SU-DHL-6 (cell line): ENCODE results near the gene HPCAL4.

Experiments
- H2AFZ ChIP-seq: fragments of 200-600 bp; sonication (generic); 2 replicates; pipeline ENCODE4 v1.6.1; 2014; ENCODE audit warnings: low read depth, mild to moderate bottlenecking, moderate library complexity, mixed read lengths, antibody characterized with exemption, low read length; ENCODE audit not compliant: severe bottlenecking
- H3F3A ChIP-seq: fragments of 200-600 bp; shearing (Covaris generic); 2 replicates; pipeline ENCODE4 v1.6.0; 2016; ENCODE audit warnings: antibody characterized with exemption, mild to moderate bottlenecking; ENCODE audit not compliant: insufficient read depth
- H3K27ac ChIP-seq: fragments of 200-600 bp; sonication (generic); 2 replicates; pipeline ENCODE4 v1.5.1; 2016; ENCODE audit warnings: low read depth, mild to moderate bottlenecking, low read length, moderate library complexity, mixed read lengths
- H3K27me3 ChIP-seq: fragments of 200-600 bp; sonication (generic), shearing (Covaris generic); 2 replicates; pipeline ENCODE4 v1.6.0; 2014; ENCODE audit warnings: mild to moderate bottlenecking, low read length
- H3K36me3 ChIP-seq: fragments of 200-600 bp; sonication (generic); 2 replicates; pipeline ENCODE4 v1.6.1; 2014; ENCODE audit warnings: mild to moderate bottlenecking, low read length, mixed read lengths
- H3K4me2 ChIP-seq: fragments of 300-600, 200-600 bp; shearing (Covaris generic), sonication (generic); 2 replicates; pipeline ENCODE4 v1.6.0; 2014; ENCODE audit warnings: low read length, low read depth, mild to moderate bottlenecking; ENCODE audit not compliant: poor library complexity, severe bottlenecking
- H3K4me3 ChIP-seq: fragments of 200-600 bp; sonication (generic); 2 replicates; pipeline ENCODE4 v1.5.1; 2014; ENCODE audit warnings: antibody characterized with exemption, low read length, mild to moderate bottlenecking, mixed read lengths; ENCODE audit not compliant: insufficient read depth, poor library complexity, severe bottlenecking
- H3K79me2 ChIP-seq: fragments of 200-600 bp; sonication (generic); 2 replicates; pipeline ENCODE4 v1.6.1; 2014; ENCODE audit warnings: mild to moderate bottlenecking, low read length, moderate library complexity; ENCODE audit not compliant: insufficient read depth
- H3K9ac ChIP-seq: fragments of 200-600 bp; sonication (generic); 2 replicates; pipeline ENCODE4 v1.7.0; 2014; ENCODE audit warnings: mild to moderate bottlenecking, low read length
- H3K9me2 ChIP-seq: fragments of 200-600 bp; sonication (generic); replicated peaks from 2 replicates; pipeline ENCODE4 v1.6.1; 2014; ENCODE audit warnings: low read length; ENCODE audit not compliant: insufficient read depth
- H3K9me3 ChIP-seq: fragments of 200-600 bp; sonication (generic); 2 replicates; pipeline ENCODE4 v1.6.1; 2014; ENCODE audit warnings: low read length, mixed read lengths; ENCODE audit not compliant: insufficient read depth
- H4K20me1 ChIP-seq: fragments of 200-600 bp; sonication (generic); 2 replicates; pipeline ENCODE4 v1.6.1; 2014; ENCODE audit warnings: low read depth, mild to moderate bottlenecking, antibody characterized with exemption, low read length, moderate library complexity, mixed read lengths
- EZH2phosphoT487 ChIP-seq: fragments of 200-600 bp; sonication (generic), shearing (Covaris generic); conservative IDR thresholded peaks from 2 replicates; pipeline ENCODE4 v1.6.1; 2018; ENCODE audit warnings: mild to moderate bottlenecking, antibody characterized with exemption, low read length, moderate library complexity, mixed read lengths
- TF ChIP-seq, protein P1 (sequence below): fragments of 200-600 bp; sonication (generic); IDR thresholded peaks from one replicate; pipeline ENCODE4 v1.5.1; 2017; ENCODE audit warnings: antibody characterized with exemption, mild to moderate bottlenecking, low read length, moderate library complexity; ENCODE audit not compliant: insufficient read depth, poor library complexity, severe bottlenecking

Gene HPCAL4

GRCh38 chr1:39699419-39699818 lies 8.2 kb upstream of the HPCAL4 start:
- no peaks in the 10 kb centered on the region for H3K9me2 ChIP-seq
- no peak overlapping the region for H3K4me3 ChIP-seq
- no peak overlapping the region for H3K27ac ChIP-seq
- H3K36me3 ChIP-seq = no peaks in the 10 kb centered on the region
- no peaks in the 10 kb centered on the region for H3K27me3 ChIP-seq
- H3K79me2 ChIP-seq = no peaks in the 10 kb centered on the region
- no peaks in the 10 kb centered on the region for H3F3A ChIP-seq
- TF ChIP-seq EZH2phosphoT487 = no peak
- TF ChIP-seq, protein P1, sequence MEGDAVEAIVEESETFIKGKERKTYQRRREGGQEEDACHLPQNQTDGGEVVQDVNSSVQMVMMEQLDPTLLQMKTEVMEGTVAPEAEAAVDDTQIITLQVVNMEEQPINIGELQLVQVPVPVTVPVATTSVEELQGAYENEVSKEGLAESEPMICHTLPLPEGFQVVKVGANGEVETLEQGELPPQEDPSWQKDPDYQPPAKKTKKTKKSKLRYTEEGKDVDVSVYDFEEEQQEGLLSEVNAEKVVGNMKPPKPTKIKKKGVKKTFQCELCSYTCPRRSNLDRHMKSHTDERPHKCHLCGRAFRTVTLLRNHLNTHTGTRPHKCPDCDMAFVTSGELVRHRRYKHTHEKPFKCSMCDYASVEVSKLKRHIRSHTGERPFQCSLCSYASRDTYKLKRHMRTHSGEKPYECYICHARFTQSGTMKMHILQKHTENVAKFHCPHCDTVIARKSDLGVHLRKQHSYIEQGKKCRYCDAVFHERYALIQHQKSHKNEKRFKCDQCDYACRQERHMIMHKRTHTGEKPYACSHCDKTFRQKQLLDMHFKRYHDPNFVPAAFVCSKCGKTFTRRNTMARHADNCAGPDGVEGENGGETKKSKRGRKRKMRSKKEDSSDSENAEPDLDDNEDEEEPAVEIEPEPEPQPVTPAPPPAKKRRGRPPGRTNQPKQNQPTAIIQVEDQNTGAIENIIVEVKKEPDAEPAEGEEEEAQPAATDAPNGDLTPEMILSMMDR = no peak
- no peak overlapping the region for H2AFZ ChIP-seq
- no peak overlapping the region for H3K4me2 ChIP-seq
- no peaks in the 10 kb centered on the region for H3K9me3 ChIP-seq
- H3K9ac ChIP-seq = no peak overlapping the region
- H4K20me1 ChIP-seq = no peaks in the 10 kb centered on the region

DNA sequence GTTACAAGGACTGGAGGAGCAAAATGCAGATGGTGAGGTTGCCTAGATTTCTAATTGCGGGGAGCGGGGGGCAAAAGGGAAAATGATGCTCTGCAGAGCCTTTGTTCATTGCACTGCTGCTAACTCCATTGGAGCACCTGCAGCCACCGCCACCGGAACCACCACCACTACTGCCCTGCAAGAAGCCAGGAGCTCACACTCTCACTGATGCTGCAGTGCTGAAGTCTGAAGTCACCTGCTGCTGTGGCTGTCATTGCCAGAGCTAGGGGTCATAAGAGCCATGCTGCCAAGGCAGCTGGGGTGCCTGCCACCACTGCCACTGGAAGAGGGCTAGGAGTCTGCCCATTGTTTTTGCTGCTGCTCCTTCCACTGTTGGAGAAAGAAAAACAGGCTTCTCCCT lies 7.3 kb upstream of the HPCAL4 start:
- no peaks in the 10 kb centered on the region for H3F3A ChIP-seq
- H3K27ac ChIP-seq = no peak overlapping the region
- H4K20me1 ChIP-seq = no peaks in the 10 kb centered on the region
- H3K79me2 ChIP-seq = no peaks in the 10 kb centered on the region
- no peaks in the 10 kb centered on the region for H3K27me3 ChIP-seq
- H3K36me3 ChIP-seq = no peaks in the 10 kb centered on the region
- TF ChIP-seq EZH2phosphoT487 = no peak
- no peaks in the 10 kb centered on the region for H3K9me3 ChIP-seq
- no peak overlapping the region for H3K4me2 ChIP-seq
- H3K4me3 ChIP-seq = no peak overlapping the region
- H2AFZ ChIP-seq = no peak overlapping the region
- H3K9ac ChIP-seq = no peak overlapping the region
- H3K9me2 ChIP-seq = no peaks in the 10 kb centered on the region

DNA sequence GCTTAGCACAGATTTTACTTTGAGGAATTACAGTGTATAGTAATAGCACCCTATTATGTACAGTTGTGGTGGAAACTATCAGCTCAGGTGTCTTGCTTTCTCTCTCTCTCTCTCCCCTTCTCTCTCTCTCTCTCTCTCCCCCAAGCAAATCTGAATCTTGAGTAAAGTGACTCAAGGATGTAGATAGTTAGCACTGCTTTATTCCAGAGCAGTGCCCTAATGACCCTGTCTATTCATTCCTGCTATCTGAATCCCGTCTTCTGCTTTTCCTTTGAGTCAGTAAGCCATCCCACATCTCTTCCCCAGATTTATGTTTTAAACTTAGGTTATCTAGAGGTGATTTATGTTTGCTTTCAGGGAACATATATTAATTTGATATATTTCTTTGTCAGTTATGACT lies 5.2 kb upstream of the HPCAL4 start:
- Histone ChIP-seq H3K36me3 (no peaks in the 10 kb centered on the region), H3K27me3 (no peaks in the 10 kb centered on the region), H2AFZ (no peak overlapping the region), H3K9ac (no peak overlapping the region), H3K9me3 (no peaks in the 10 kb centered on the region), H3K9me2 (no peaks in the 10 kb centered on the region), H3K79me2 (no peaks in the 10 kb centered on the region), H4K20me1 (no peaks in the 10 kb centered on the region), H3K4me2 (no peak overlapping the region), H3K4me3 (no peak overlapping the region), H3K27ac (no peak overlapping the region), H3F3A (no peaks in the 10 kb centered on the region)
- TF ChIP-seq, protein P1 = no peak
- TF ChIP-seq EZH2phosphoT487 = no peak

- Histone ChIP-seq H2AFZ (no peak overlapping the region), H3K27me3 (no peaks in the 10 kb centered on the region)
Observed at GRCh38 chr1:39695016-39695415, 3.8 kb upstream of the HPCAL4 start.

More at GRCh38 chr1:39695016-39695415, 3.8 kb upstream of the HPCAL4 start:
- no peak overlapping the region for H3K27ac ChIP-seq
- H3K9ac ChIP-seq = no peak overlapping the region
- no peak overlapping the region for H3K4me2 ChIP-seq
- no peak overlapping the region for H3K4me3 ChIP-seq
- no peaks in the 10 kb centered on the region for H3K9me2 ChIP-seq
- no peaks in the 10 kb centered on the region for H4K20me1 ChIP-seq
- no peaks in the 10 kb centered on the region for H3K36me3 ChIP-seq
- H3K79me2 ChIP-seq = no peaks in the 10 kb centered on the region
- no peaks in the 10 kb centered on the region for H3F3A ChIP-seq
- no peaks in the 10 kb centered on the region for H3K9me3 ChIP-seq
- no peak for TF ChIP-seq EZH2phosphoT487
- TF ChIP-seq, protein P1 = no peak
